Brain microvascular endothelial cell (primary cell): ENCODE measurements around the gene ATP5MC3.

Source experiments
- DNase-seq: peaks from one replicate; pipeline ENCODE4 v3.0.0-alpha.2; 2020
- H3K27ac ChIP-seq: fragments of 250-450 bp; sonication (Bioruptor Pico); 2 replicates; pipeline ENCODE4 v1.5.1; 2020; ENCODE audit warnings: mild to moderate bottlenecking, moderate library complexity
- H3K27me3 ChIP-seq: fragments of 250-450 bp; sonication (Bioruptor Pico); replicated peaks from 2 replicates; pipeline ENCODE4 v1.5.1; 2020; ENCODE audit warnings: mild to moderate bottlenecking
- H3K36me3 ChIP-seq: fragments of 250-450 bp; sonication (Bioruptor Pico); replicated peaks from 2 replicates; pipeline ENCODE4 v1.5.1; 2020; ENCODE audit warnings: mild to moderate bottlenecking
- H3K4me3 ChIP-seq: 2 replicates; pipeline ENCODE4 v1.5.1; 2011; ENCODE audit warnings: low read depth, mild to moderate bottlenecking, control low read depth, low read length, moderate library complexity
- CTCF ChIP-seq: IDR thresholded peaks from 2 replicates; pipeline ENCODE4 v1.5.1; 2011; ENCODE audit warnings: low read depth, mild to moderate bottlenecking, moderate library complexity, low read length, control low read depth, inconsistent platforms; ENCODE audit errors: missing control alignments
- in situ Hi-C: cut with HindIII; loops from 2 replicates; pipeline ENCODE4 v1.10.0; 2017; ENCODE audit warnings: low sequenced_read_pairs, low pct_ligation_motif_present

Gene ATP5MC3

GRCh38 chr2:175175896-175176295, 5.6 kb downstream of the ATP5MC3 start:
- H3K36me3 ChIP-seq: peaks cover 42% of the 10 kb centered on the region
- in situ Hi-C loops: no loop called here
- no peaks in the 10 kb centered on the region for H3K27me3 ChIP-seq
- peak overlapping the region; percentile 54 for H3K27ac ChIP-seq
- H3K4me3 ChIP-seq: no peak overlapping the region
- no peak for TF ChIP-seq CTCF
- DNase-seq: no peak

- Histone ChIP-seq H3K4me3 (no peak overlapping the region), H3K36me3 (peaks cover 42% of the 10 kb centered on the region), H3K27me3 (no peaks in the 10 kb centered on the region), H3K27ac (peak overlapping the region; percentile 54)
- no peak for TF ChIP-seq CTCF
- no peak for DNase-seq
- in situ Hi-C loops: no loop called here
These were observed 6.2 kb downstream of the ATP5MC3 start for GRCh38 chr2:175175320-175175719.

GRCh38 chr2:175170659-175171304, 10.7 kb downstream of the ATP5MC3 start:
- no peaks in the 10 kb centered on the region for H3K27me3 ChIP-seq
- in situ Hi-C loops: no loop called here
- TF ChIP-seq CTCF: no peak
- no peak overlapping the region for H3K27ac ChIP-seq
- peaks cover 6% of the 10 kb centered on the region for H3K36me3 ChIP-seq
- H3K4me3 ChIP-seq: no peak overlapping the region
- no peak for DNase-seq

GRCh38 chr2:175169191-175169590, 12.3 kb downstream of the ATP5MC3 start:
- in situ Hi-C loops: no loop called here
- no peak for TF ChIP-seq CTCF
- DNase-seq: no peak
- Histone ChIP-seq H3K27me3 (no peaks in the 10 kb centered on the region), H3K36me3 (no peaks in the 10 kb centered on the region), H3K27ac (no peak overlapping the region), H3K4me3 (peak overlapping the region; percentile 87)

GRCh38 chr2:175168564-175168945, 13.0 kb downstream of the ATP5MC3 start:
- Histone ChIP-seq H3K4me3 (peak overlapping the region; percentile 87), H3K36me3 (no peaks in the 10 kb centered on the region), H3K27ac (peak overlapping the region; percentile 70), H3K27me3 (no peaks in the 10 kb centered on the region)
- DNase-seq: no peak
- no peak for TF ChIP-seq CTCF
- in situ Hi-C loops: no loop called here

- no peaks in the 10 kb centered on the region for H3K27me3 ChIP-seq
- in situ Hi-C loops: no loop called here
- H3K36me3 ChIP-seq: no peaks in the 10 kb centered on the region
- DNase-seq: peak; percentile 100
- peak within 1 kb of the TSS; percentile 90 for H3K27ac ChIP-seq
- peak within 1 kb of the TSS; percentile 100 for H3K4me3 ChIP-seq
- no peak for TF ChIP-seq CTCF
These were observed 13.5 kb downstream of the ATP5MC3 start, which contains the start of gene ATF2 for GRCh38 chr2:175167792-175168563. ATF2 (minus strand) TSS chr2:175168203; CDS start chr2:175136443, 31,760 bp downstream.
